B cell (primary cell): ENCODE results near the gene DDX25. TPM values are rescaled to one million over a fixed set of nuclear protein-coding genes. Genes with fewer than 3 reads are reported as not detected.

Experiments
- ATAC-seq: fragments of 200-7000 bp; cut with Tn5 transposase; one replicate; pipeline ENCODE4 v1.10.0; 2021; ENCODE audit warnings: low read depth, mild to moderate bottlenecking, moderate number of reproducible peaks, moderate library complexity
- CTCF ChIA-PET: fragments of 350-600 bp; sonication (Branson Sonifier 250); formaldehyde crosslinking; loops from one replicate; lab custom pipeline; 2021; ENCODE audit warnings: antibody characterized with exemption, inconsistent platforms; lab: Charles Lee
- POLR2A ChIA-PET: fragments of 350-600 bp; sonication (Branson Sonifier 250); formaldehyde crosslinking; loops from one replicate; lab custom pipeline; 2021; ENCODE audit warnings: antibody characterized with exemption; lab: Charles Lee
- DNase-seq: peaks from one replicate; pipeline ENCODE4 v3.0.0; 2013
- H2AFZ ChIP-seq: 2 replicates; pipeline ENCODE4 v1.6.1; 2012; ENCODE audit warnings: mild to moderate bottlenecking, low read depth, low read length; ENCODE audit not compliant: insufficient read depth, poor library complexity, severe bottlenecking
- H3K27ac ChIP-seq, 2 donors: 1 replicate in 1 of 2; 2 replicates in 1 of 2; pipeline ENCODE4 v1.5.1; 2012 to 2013; ENCODE audit warnings: low read length in 2 of 2, mild to moderate bottlenecking in 2 of 2, moderate library complexity in 1 of 2
- H3K27me3 ChIP-seq, 4 experiments: fragments of 200-600 bp in 1 of 4; sonication (generic) in 1 of 4; replicated peaks in 1 of 4; 1 replicate in 2 of 4; 2 replicates in 2 of 4; pipeline versions ENCODE4 v1.6.1 to v1.7.0; 2013 to 2016; ENCODE audit warnings: low read length in 3 of 4, mild to moderate bottlenecking in 2 of 4, mixed read lengths in 1 of 4, moderate library complexity in 1 of 4; ENCODE audit not compliant: insufficient read depth in 4 of 4, control insufficient read depth in 3 of 4; ENCODE audit errors: control extremely low read depth in 1 of 4
- H3K36me3 ChIP-seq, 2 experiments: replicated peaks in 1 of 2; 1 replicate in 1 of 2; 2 replicates in 1 of 2; pipeline versions ENCODE4 v1.6.1 to v1.7.1; 2013; ENCODE audit warnings: low read length in 1 of 2; ENCODE audit not compliant: insufficient read depth in 2 of 2, control insufficient read depth in 1 of 2; ENCODE audit errors: control extremely low read depth in 1 of 2, extremely low read depth in 1 of 2
- H3K4me1 ChIP-seq, 2 donors: fragments of 200-600 bp in 1 of 2; sonication (generic) in 1 of 2; 1 replicate in 1 of 2; 2 replicates in 1 of 2; pipeline versions ENCODE4 v1.5.1 to v1.6.1; 2013 to 2017; ENCODE audit warnings: low read length in 2 of 2; ENCODE audit not compliant: control insufficient read depth in 2 of 2, insufficient read depth in 2 of 2
- H3K4me2 ChIP-seq: replicated peaks from 2 replicates; pipeline ENCODE3; 2012; ENCODE audit warnings: mild to moderate bottlenecking, low read depth, low read length; ENCODE audit not compliant: poor library complexity, severe bottlenecking
- H3K4me3 ChIP-seq, 5 experiments: fragments of 200-600 bp in 1 of 5; sonication (generic) in 1 of 5; 1 replicate in 3 of 5; 2 replicates in 2 of 5; pipeline versions ENCODE4 v1.5.1 to v1.7.0; 2011 to 2016; ENCODE audit warnings: low read length in 4 of 5, mild to moderate bottlenecking in 4 of 5, low read depth in 2 of 5, control low read depth in 1 of 5, moderate library complexity in 1 of 5; ENCODE audit not compliant: insufficient read depth in 1 of 5; ENCODE audit errors: control extremely low read depth in 1 of 5, extremely low read depth in 1 of 5
- H3K79me2 ChIP-seq: fragments of 200-600 bp; sonication (generic); one replicate; pipeline ENCODE4 v1.6.0; 2016; ENCODE audit warnings: low read length; ENCODE audit not compliant: control insufficient read depth, insufficient read depth
- H3K9ac ChIP-seq: fragments of 200-600 bp; sonication (generic); 2 replicates; pipeline ENCODE4 v1.6.1; 2017; ENCODE audit warnings: mild to moderate bottlenecking, low read length, moderate library complexity
- H3K9me3 ChIP-seq, 3 donors: one replicate each; pipeline versions ENCODE4 v1.6.1 to v1.7.1; 2013; ENCODE audit warnings: low read length in 2 of 3; ENCODE audit not compliant: control insufficient read depth in 2 of 3, insufficient read depth in 1 of 3; ENCODE audit errors: control extremely low read depth in 1 of 3
- H4K20me1 ChIP-seq: 2 replicates; pipeline ENCODE4 v1.6.0; 2012; ENCODE audit warnings: mild to moderate bottlenecking, low read length; ENCODE audit not compliant: insufficient read depth, control insufficient read depth, poor library complexity, severe bottlenecking
- H3K27ac Mint-ChIP-seq: one replicate; pipeline ENCODE4 v1.8.0; 2021; ENCODE audit warnings: mixed read lengths
- H3K27me3 Mint-ChIP-seq: one replicate; pipeline ENCODE4 v1.8.0; 2021; ENCODE audit warnings: mixed read lengths
- H3K4me1 Mint-ChIP-seq: one replicate; pipeline ENCODE4 v1.8.0; 2021; ENCODE audit warnings: mixed read lengths
- H3K4me3 Mint-ChIP-seq: one replicate; pipeline ENCODE4 v1.8.0; 2021; ENCODE audit warnings: mixed read lengths
- H3K9me3 Mint-ChIP-seq: one replicate; pipeline ENCODE4 v1.8.0; 2022; ENCODE audit warnings: mixed read lengths; ENCODE audit not compliant: insufficient read depth
- CTCF ChIP-seq: fragments of 200-600 bp; IDR thresholded peaks from one replicate; pipeline ENCODE4 v1.8.0; 2022; ENCODE audit warnings: antibody characterized with exemption, mild to moderate bottlenecking
- EZH2 ChIP-seq: IDR thresholded peaks from 2 replicates; pipeline ENCODE4 v1.6.1; 2012; ENCODE audit warnings: borderline replicate concordance, low read depth, mild to moderate bottlenecking, moderate library complexity, low read length; ENCODE audit not compliant: insufficient read depth, poor library complexity, severe bottlenecking
- WGBS: methylation state at CpG from one replicate; pipeline ENCODE4 v1.1.5; 2013; ENCODE audit warnings: missing lambda C conversion rate; ENCODE audit not compliant: insufficient coverage; 5-methylcytosine and 5-hydroxymethylcytosine counted together
- intact Hi-C: fragments of 100-400 bp; cut with micrococcal nuclease; formaldehyde crosslinking; loops from one replicate; pipeline ENCODE4 v1.10.0; 2022
- polyA plus RNA-seq: library from polyadenylated mRNA; depleted of rRNA; stranded (reverse); fragments of >200 nt; gene quantifications from 2 replicates; pipeline ENCODE4 v1.2.3, GENCODE V29; 2012
- total RNA-seq, 2 donors: library from RNA; stranded (reverse); fragments of 120-200 nt in 1 of 2; gene quantifications; 1 replicate in 1 of 2; 2 replicates in 1 of 2; pipeline versions ENCODE4 v1.2.3 to v1.2.4, GENCODE V29; 2013 to 2022

DDX25 gene
- total and polyA plus RNA-seq, 2 donors (not counting 1 experiment from before 2014, with no cell fraction given): not detected

- peak within 1 kb of the TSS; percentile 71 to 97 (median 90) for H3K4me3 ChIP-seq
- Mint-ChIP-seq H3K27ac (peak within 1 kb of the TSS; percentile 99), H3K27me3 (no peaks in the 10 kb centered on the region), H3K4me3 (peak within 1 kb of the TSS; percentile 96), H3K4me1 (peaks cover 24% of the 10 kb centered on the region), H3K9me3 (no peaks in the 10 kb centered on the region)
- ATAC-seq: peak; percentile 81
- no peaks in the 10 kb centered on the region for H3K27me3 ChIP-seq
- peaks cover 0 to 6% of the 10 kb centered on the region in 2 experiments for H3K36me3 ChIP-seq
- H2AFZ ChIP-seq: peak within 1 kb of the TSS; percentile 83
- POLR2A ChIA-PET: interaction anchor here (0.5 to 3.1 kb wide), 8 partner anchors 9 to 825 kb away, joined by 3 to 17 read pairs (median 5); partner anchors contain the start of genes CHEK1, DDX25, EI24 and FAM118B
- H3K9ac ChIP-seq: peak within 1 kb of the TSS; percentile 87
- TF ChIP-seq CTCF (no peak), EZH2 (no peak)
- under 1% methylated on average over 89 of the region's 91 CpGs for WGBS
- intact Hi-C loops: loop anchor here (1.0 to 5.0 kb wide), 11 partner anchors 13 to 1087 kb away; partner anchors contain the start of genes CDON, CHEK1, EI24 and FAM118B
- peaks cover 5 to 19% of the 10 kb centered on the region in 2 donors for H3K4me1 ChIP-seq
- H3K27ac ChIP-seq: peak within 1 kb of the TSS; percentile 90 to 94
- peak within 1 kb of the TSS; percentile 87 for H3K4me2 ChIP-seq
- peak; percentile 98 for DNase-seq
- peaks cover 19% of the 10 kb centered on the region for H3K79me2 ChIP-seq
- peaks cover 0 to 7% (median 0%) of the 10 kb centered on the region in 3 donors for H3K9me3 ChIP-seq
- H4K20me1 ChIP-seq: peaks cover 19% of the 10 kb centered on the region
- CTCF ChIA-PET: interaction anchor here (1.1 to 2.4 kb wide), 8 partner anchors 8 to 764 kb away, joined by 3 to 14 read pairs (median 4); partner anchors contain the start of genes EI24 and PUS3
These were observed 16.7 kb upstream of the DDX25 start, which contains the start of gene HYLS1 for GRCh38 chr11:125887373-125888324. TSS of gene HYLS1 (plus strand) at chr11:125887668. CDS start at chr11:125899369, 11,701 bp downstream.
